HepG2 (cell line): ENCODE data around the gene ZNF217. TPM values are rescaled to one million over a fixed set of nuclear protein-coding genes. Genes with fewer than 3 reads are reported as not detected.
A peak's percentile ranks its signal among the peaks of the same experiment; 100 is the strongest.

Source experiments
- ATF6 ChIP-seq: sonication (generic); formaldehyde crosslinking; conservative IDR thresholded peaks from 2 replicates; pipeline ENCODE4 v1.4.0; 2020; ENCODE audit warnings: missing genetic modification reagents
- CBFB ChIP-seq: sonication (generic); formaldehyde crosslinking; IDR thresholded peaks from 2 replicates; pipeline ENCODE4 v1.4.0; 2020; ENCODE audit warnings: missing genetic modification reagents
- FOXO4 ChIP-seq: sonication (generic); formaldehyde crosslinking; conservative IDR thresholded peaks from 2 replicates; pipeline ENCODE4 v1.8.1; 2023; ENCODE audit warnings: missing genetic modification reagents
- GTF3A ChIP-seq: sonication (generic); formaldehyde crosslinking; conservative IDR thresholded peaks from 2 replicates; pipeline ENCODE4 v1.4.0; 2020; ENCODE audit warnings: mild to moderate bottlenecking, missing genetic modification reagents
- IRF9 ChIP-seq: sonication (generic); formaldehyde crosslinking; IDR thresholded peaks from 2 replicates; pipeline ENCODE4 v1.8.0; 2022; ENCODE audit warnings: missing genetic modification reagents, mild to moderate bottlenecking, borderline replicate concordance
- MAZ ChIP-seq, 2 experiments: sonication (generic) in 1 of 2; formaldehyde crosslinking in 1 of 2; IDR thresholded peaks; 2 replicates each; pipeline versions ENCODE4 v1.5.0 to v1.6.1; 2012 to 2020; ENCODE audit warnings: low read depth in 2 of 2, mild to moderate bottlenecking in 2 of 2, borderline replicate concordance in 1 of 2, improper control_type of control experiment in 1 of 2, low read length in 1 of 2, missing genetic modification reagents in 1 of 2, moderate library complexity in 1 of 2
- MLLT10 ChIP-seq: sonication (generic); formaldehyde crosslinking; IDR thresholded peaks from 2 replicates; pipeline ENCODE4 v1.4.0; 2020; ENCODE audit warnings: missing genetic modification reagents
- NKX3-1 ChIP-seq: sonication (generic); formaldehyde crosslinking; IDR thresholded peaks from 2 replicates; pipeline ENCODE4 v1.5.0; 2020; ENCODE audit warnings: missing genetic modification reagents
- PITX1 ChIP-seq: sonication (generic); formaldehyde crosslinking; IDR thresholded peaks from 2 replicates; pipeline ENCODE4 v1.5.1; 2020; ENCODE audit warnings: mild to moderate bottlenecking, missing genetic modification reagents
- RCOR2 ChIP-seq: IDR thresholded peaks from 2 replicates; pipeline ENCODE4 v1.6.1; 2016; ENCODE audit warnings: missing biosample characterization, missing genetic modification reagents
- SMAD9 ChIP-seq: sonication (generic); formaldehyde crosslinking; IDR thresholded peaks from 2 replicates; pipeline ENCODE4 v1.5.1; 2020; ENCODE audit warnings: mild to moderate bottlenecking, missing genetic modification reagents
- ZBTB1 ChIP-seq: sonication (generic); formaldehyde crosslinking; IDR thresholded peaks from 2 replicates; pipeline ENCODE4 v1.4.0; 2020; ENCODE audit warnings: missing genetic modification reagents, borderline replicate concordance
- ZBTB21 ChIP-seq: sonication (generic); formaldehyde crosslinking; IDR thresholded peaks from 2 replicates; pipeline ENCODE4 v1.4.0; 2020; ENCODE audit warnings: missing genetic modification reagents
- ZHX2 ChIP-seq, 2 experiments: sonication (generic) in 1 of 2; formaldehyde crosslinking in 1 of 2; IDR thresholded peaks; 2 replicates each; pipeline versions ENCODE4 v1.6.1 to v1.9.0; 2014 to 2022; ENCODE audit warnings: antibody characterized with exemption in 1 of 2, borderline replicate concordance in 1 of 2, inconsistent platforms in 1 of 2, low read depth in 1 of 2, missing genetic modification reagents in 1 of 2
- ZNF367 ChIP-seq: sonication (generic); formaldehyde crosslinking; IDR thresholded peaks from 2 replicates; pipeline ENCODE4 v1.4.0; 2020; ENCODE audit warnings: missing genetic modification reagents, borderline replicate concordance
- ZNF674 ChIP-seq: sonication (generic); formaldehyde crosslinking; IDR thresholded peaks from 2 replicates; pipeline ENCODE4 v1.5.0; 2020; ENCODE audit warnings: low read depth, mild to moderate bottlenecking, missing genetic modification reagents
- ZSCAN31 ChIP-seq: sonication (generic); formaldehyde crosslinking; IDR thresholded peaks from 2 replicates; pipeline ENCODE4 v1.5.0; 2020; ENCODE audit warnings: low read depth, mild to moderate bottlenecking, missing genetic modification reagents
- polyA plus RNA-seq, 8 experiments: library from polyadenylated mRNA; depleted of rRNA in 3 of 8; stranded (reverse) in 7 of 8; unstranded in 1 of 8; fragments of >200 nt; fragmentation: Illumina TruSeq in 4 of 8; extraction: Trizol in 4 of 8; gene quantifications; 2 replicates each; pipeline versions ENCODE4 v1.2.1 to v1.2.3, GENCODE V29; 2011 to 2016; ENCODE audit warnings: low read depth in 4 of 8, missing spikeins in 1 of 8, mixed read lengths in 1 of 8; ENCODE audit not compliant: insufficient read depth in 1 of 8
- total RNA-seq, 5 experiments: library from RNA; depleted of rRNA; stranded (reverse); fragments of >200 nt; fragmentation: Illumina TruSeq; extraction: Trizol; gene quantifications; 2 replicates each; pipeline ENCODE4 v1.2.3, GENCODE V29; 2016; ENCODE audit warnings: low read depth in 1 of 5

The ZNF217 gene
- total and polyA plus RNA-seq, 2 of the 13 experiments (the other 11 are each of a cell fraction or from before 2014, with no cell fraction given), result 22.3 to 29.8 TPM

GRCh38 chr20:53622247-53623133 is 28.9 kb upstream of the ZNF217 start (continued):
- TF ChIP-seq ATF6 (CRISPR knock-in tag) (no peak; the same call in 1 of the 2 replicates), RCOR2 (CRISPR knock-in tag) (peak; percentile 99), MLLT10 (0 out of 2 replicates have a peak, but pooled peaks have one; percentile 54), ZNF367 (no peak), ZSCAN31 (CRISPR knock-in tag) (no peak; the same call in 1 of the 2 replicates), IRF9 (no peak), CBFB (no peak), MAZ (IDR thresholded peaks at IDR 0.05; ENCODE audit: borderline replicate concordance, low read depth, low read length) (no peak), MAZ (CRISPR knock-in tag; IDR thresholded peaks at IDR 0.05; ENCODE audit: low read depth) (peak; percentile 55; the same call in 1 of the 2 replicates), GTF3A (CRISPR knock-in tag) (no peak), ZBTB21 (CRISPR knock-in tag) (no peak), SMAD9 (CRISPR knock-in tag) (no peak), PITX1 (CRISPR knock-in tag) (peak; percentile 84), ZHX2 (IDR thresholded peaks at IDR 0.05; ENCODE audit: low read depth) (no peak), ZHX2 (CRISPR knock-in tag; IDR thresholded peaks at IDR 0.05; ENCODE audit: borderline replicate concordance) (no peak; the same call in 1 of the 2 replicates), ZNF674 (no peak), ZBTB1 (no peak), NKX3-1 (no peak), FOXO4 (CRISPR knock-in tag) (no peak)
